Upper lobe of left lung (tissue), 4 donors: Measurements from ENCODE around the gene PIGQ.
A peak's percentile ranks its signal among the peaks of the same experiment; 100 is the strongest.

ENCODE experiments used
- CTCF ChIP-seq, 6 experiments: fragments of 450-650 bp in 4 of 6; fragments of 200-600 bp in 2 of 6; sonication (generic) in 2 of 6; IDR thresholded peaks; one replicate each; pipeline ENCODE4 v1.5.1; 2016 to 2019; ENCODE audit warnings: antibody characterized with exemption in 6 of 6
- EP300 ChIP-seq, 4 donors: sonication (generic); formaldehyde crosslinking; IDR thresholded peaks; one replicate each; pipeline ENCODE4 v1.5.1; 2017; ENCODE audit warnings: antibody characterized with exemption in 4 of 4, control low read depth in 2 of 4
- POLR2A ChIP-seq, 4 donors: fragments of 450-650 bp; IDR thresholded peaks; one replicate each; pipeline ENCODE4 v1.5.1; 2016 to 2017; ENCODE audit warnings: antibody characterized with exemption in 4 of 4, mild to moderate bottlenecking in 2 of 4
- POLR2AphosphoS5 ChIP-seq, 2 donors: sonication (generic); formaldehyde crosslinking; IDR thresholded peaks; one replicate each; pipeline ENCODE4 v1.5.1; 2017; ENCODE audit warnings: antibody characterized with exemption in 2 of 2

DNA sequence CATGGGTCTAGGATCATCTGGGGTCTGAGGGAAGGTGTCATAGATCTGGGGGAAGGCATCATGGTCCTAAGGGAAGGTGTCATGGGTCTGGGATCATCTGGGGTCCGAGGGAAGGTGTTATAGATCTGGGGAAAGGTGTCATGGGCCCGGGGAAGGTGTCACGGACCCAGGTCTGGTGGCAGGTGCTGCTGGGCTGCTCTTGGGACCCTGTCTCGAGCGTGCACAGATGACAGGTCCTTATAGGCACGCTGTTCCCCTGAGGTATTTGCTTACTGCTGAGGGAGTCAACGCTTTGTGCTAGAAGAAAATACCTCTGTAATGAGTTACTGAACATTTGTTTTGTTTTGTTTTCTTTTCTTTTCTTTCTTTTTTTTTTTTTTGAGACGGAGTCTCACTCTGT lies 21.5 kb downstream of the PIGQ start:
- no peak for TF ChIP-seq CTCF (IDR thresholded peaks at IDR 0.05)
- TF ChIP-seq POLR2A (IDR thresholded peaks at IDR 0.05): peak in 1 of 4 donors; percentile 18
- TF ChIP-seq EP300 (IDR thresholded peaks at IDR 0.05): no peak
- TF ChIP-seq POLR2AphosphoS5 (IDR thresholded peaks at IDR 0.05): no peak
